NCI-H2227 (cell line): ENCODE measurements around the gene PRLH.
A peak's percentile ranks its signal among the peaks of the same experiment; 100 is the strongest.

Source experiments
- DNase-seq: peaks from one replicate; lab custom pipeline; 2025; ENCODE audit not compliant: unreplicated experiment; lab: John Stamatoyannopoulos, UW

Gene PRLH

DNA sequence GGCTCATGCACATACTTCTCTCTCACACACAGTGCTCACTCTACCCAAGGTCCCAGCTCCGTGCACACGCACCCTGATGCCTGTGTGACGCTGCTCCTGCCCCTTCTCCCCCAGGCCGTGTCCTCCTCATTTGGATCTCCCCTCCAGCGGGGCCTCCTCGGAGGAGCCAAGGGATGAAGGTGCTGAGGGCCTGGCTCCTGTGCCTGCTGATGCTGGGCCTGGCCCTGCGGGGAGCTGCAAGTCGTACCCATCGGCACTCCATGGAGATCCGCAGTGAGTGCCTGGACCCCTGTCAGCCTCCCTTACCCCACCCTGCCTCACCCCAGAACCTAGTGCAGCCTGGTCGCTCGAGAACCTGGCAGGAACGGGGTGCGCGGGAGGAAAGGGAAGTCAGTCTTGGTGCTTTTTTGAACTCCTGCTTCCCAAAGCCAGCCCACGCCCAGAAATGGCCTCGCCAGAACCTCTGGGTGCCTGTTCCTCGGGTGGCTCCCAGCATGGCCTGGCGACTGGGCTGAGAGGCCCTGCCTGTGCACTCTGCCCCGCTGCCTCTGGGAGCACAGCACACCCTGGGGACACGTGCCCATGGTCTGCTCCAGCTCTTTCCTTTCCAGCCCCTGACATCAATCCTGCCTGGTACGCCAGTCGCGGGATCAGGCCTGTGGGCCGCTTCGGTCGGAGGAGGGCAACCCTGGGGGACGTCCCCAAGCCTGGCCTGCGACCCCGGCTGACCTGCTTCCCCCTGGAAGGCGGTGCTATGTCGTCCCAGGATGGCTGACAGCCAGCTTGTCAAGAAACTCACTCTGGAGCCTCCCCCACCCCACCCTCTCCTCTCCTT, at the start of gene PRLH:
PRLH (plus strand) TSS at position 174 of the 835 bp plus-strand sequence; CDS start at position 174, 0 bp downstream.
- DNase-seq = no peak

DNA sequence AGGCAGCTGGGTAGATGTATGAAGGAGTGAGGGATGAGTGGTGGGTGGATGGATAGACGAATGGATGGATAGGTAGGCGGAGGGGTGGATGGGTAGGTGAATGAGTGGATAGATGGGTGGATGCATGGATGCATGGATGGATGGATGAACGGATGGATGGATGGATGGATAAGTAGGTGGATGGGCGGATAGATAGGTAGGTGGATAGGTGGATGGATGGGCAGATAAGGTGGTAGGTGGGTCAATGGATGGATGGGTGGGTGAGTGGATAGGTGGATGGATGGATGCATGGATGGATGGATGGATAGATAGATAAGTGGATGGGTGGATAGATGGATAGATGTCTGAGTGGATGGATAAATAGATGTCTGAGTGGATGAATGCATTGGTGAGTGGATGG, 49.2 kb upstream of the PRLH start:
- DNase-seq = no peak

DNA sequence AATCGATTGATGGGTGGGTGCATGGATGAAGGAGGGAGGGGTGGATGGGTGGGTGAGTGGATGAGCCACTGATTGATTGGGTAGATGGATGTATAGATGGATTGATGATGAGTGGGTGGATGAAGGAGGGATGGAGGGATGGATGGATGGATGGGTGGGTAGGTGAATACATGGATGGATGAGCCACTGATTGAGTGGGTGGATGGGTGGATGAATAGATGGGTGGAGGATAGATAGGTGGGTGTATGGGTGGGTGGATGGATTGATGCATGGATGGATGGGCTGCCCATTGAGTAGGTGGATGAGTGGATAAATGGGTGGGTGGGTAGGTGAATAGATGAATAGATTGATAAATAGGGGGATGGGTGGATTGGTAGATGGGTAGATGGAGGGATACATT, 48.4 kb upstream of the PRLH start:
- DNase-seq = no peak

- no peak for DNase-seq
Observed at GRCh38 chr2:237519506-237520245, 46.7 kb upstream of the PRLH start.

GRCh38 chr2:237520290-237520689, 46.1 kb upstream of the PRLH start:
- DNase-seq = no peak

GRCh38 chr2:237524631-237525030, 41.7 kb upstream of the PRLH start:
- no peak for DNase-seq

DNA sequence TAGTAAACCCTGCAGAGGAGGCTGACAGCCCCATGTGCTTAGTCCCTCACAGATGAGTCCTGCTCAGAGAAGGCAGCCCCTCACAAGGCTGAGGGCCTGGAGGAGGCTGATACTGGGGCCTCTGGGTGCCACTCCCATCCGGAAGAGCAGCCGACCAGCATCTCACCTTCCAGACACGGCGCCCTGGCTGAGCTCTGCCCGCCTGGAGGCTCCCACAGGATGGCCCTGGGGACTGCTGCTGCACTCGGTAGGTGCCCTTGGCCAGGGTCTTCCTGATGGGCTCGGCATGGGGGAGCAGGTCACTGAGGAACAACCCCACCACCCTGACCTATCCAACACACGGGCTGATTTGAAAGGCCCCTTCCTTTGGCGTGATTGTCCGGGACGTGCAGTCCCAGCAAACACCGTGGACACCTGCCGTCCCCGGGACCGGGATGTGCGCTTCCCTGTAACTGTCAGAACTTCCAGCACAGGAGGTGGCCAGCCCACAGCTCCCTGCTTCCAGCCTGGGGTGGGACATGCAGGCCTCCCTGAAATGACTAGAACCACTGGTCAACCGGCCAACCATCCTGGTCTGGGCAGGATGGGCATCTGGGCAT, 40.7 kb upstream of the PRLH start:
- no peak for DNase-seq

GRCh38 chr2:237527233-237527632, 39.1 kb upstream of the PRLH start:
- DNase-seq = no peak

- DNase-seq = no peak
Observed at GRCh38 chr2:237527766-237528165, 38.6 kb upstream of the PRLH start.

GRCh38 chr2:237529452-237530402, 36.6 kb upstream of the PRLH start:
- no peak for DNase-seq

DNA sequence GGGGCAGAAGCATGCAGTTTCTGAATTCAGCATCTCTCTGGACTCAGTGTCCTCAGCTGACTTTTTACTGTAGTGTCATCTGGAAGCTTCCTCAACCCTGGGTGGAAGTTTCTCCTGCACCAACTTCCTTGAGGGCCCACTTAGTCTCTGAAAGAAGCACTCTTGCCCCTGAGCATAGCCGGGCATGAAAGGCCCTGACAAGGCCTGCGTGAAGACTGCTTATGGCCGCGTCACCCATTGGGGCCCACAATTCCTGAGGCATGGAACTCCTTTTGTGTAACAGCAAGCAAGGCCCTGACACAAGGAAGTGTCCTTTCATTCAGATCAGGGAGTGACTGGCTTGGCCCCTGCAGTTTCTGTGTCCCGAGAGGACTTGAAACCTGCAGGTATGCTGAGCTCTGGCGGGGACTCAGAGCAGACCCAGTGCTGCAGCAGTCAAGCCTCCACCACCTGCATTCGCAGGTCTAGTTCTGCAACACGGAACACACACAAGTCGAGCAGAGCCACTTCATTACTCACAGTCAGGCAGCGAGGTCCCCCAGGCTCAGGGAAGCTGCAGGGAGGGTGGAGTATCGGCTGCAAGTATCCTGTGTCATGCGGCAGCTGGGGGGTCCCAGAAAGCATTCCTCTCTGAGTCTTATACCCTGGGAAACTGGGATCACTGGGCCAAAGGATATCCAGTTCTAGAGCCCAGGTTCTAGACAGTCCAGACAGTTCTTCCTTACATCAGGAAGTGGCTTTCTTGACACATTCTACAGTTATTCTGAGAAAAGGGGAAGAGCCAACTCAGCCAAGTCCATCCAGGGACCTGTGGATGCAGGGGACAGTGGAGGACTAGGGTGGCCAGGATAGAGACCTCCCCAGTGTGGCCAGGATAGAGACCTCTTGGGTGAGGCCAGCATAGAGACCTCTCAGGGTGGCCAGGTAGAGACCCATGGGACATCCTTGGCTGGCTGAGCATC, 35.6 kb upstream of the PRLH start:
- DNase-seq = no peak

- DNase-seq = no peak
Observed at GRCh38 chr2:237532160-237532559, 34.2 kb upstream of the PRLH start.

DNA sequence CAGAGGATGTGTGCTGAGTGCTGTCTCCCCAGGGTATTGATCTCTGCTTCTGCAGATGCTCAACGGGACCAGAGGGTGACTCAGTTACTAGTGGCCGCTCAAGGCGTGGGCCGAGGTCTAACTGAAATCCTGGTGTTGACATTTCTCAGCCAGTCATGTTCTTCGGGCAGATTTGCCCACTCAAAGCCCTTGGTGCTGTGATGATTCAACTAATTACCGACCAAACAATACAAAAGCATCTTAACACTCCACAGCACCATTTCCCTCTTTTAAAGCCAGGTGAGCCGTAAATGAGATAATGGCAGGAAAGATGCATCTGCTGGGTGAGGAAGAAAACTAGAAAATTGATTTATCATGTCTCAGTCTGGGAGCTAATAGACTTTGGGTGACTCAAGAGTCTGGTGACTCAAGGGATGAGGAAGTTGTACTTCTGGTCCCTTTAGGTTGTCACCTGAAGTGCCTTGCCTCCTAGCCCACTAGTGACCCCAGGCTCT, 32.7 kb upstream of the PRLH start:
- peak; percentile 36 for DNase-seq

DNA sequence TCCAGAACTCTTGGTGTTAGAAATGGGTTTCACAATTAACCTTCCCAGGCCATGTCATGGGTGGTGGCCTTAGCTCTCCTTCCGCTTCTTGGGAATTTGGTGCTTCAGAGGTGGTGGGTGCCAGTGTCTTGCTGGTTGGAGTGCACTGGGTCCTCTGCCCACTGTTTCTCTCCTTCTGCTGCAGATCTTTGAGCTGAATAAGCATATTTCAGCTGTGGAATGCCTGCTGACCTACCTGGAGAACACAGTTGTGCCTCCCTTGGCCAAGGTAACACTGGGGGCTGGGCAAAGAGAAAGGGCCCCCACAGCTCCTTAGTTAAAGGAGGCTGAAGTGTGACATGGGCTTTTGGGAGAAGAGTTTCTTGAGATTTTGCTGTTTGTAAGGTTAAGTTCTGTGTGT, 32.0 kb upstream of the PRLH start:
- DNase-seq = no peak

DNA sequence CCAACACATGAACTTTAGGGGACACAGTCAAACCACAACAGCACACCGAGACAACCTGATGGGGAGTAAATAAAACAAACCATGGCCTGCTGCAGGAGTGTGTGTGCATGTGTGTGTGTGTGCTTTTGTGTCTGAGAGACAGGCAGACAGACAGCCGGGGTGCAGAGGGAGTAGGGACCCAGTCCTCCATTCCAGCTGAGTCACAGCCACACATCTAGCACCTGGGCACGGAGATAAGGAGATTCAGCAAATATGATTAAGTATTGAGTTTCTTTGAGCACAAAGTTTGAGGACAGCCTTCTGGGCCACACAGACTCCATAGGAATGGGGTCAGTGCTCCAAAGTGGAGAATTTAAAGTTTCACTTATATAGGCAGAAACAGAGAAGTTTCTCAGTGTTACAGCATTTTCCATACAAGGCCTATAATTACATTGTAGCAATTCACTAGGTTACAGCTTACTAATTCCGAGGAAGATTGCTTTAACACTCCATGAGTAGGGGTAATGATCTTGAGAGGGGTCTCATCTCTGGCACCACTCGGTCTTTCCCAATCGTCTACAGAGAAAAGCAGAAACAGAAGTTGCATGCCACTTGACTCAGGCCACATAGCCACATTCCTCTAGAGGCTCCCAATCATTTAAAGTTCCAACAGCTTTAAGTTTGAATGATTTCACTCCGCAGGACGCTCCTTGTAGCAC, 30.8 kb upstream of the PRLH start:
- DNase-seq = no peak

DNA sequence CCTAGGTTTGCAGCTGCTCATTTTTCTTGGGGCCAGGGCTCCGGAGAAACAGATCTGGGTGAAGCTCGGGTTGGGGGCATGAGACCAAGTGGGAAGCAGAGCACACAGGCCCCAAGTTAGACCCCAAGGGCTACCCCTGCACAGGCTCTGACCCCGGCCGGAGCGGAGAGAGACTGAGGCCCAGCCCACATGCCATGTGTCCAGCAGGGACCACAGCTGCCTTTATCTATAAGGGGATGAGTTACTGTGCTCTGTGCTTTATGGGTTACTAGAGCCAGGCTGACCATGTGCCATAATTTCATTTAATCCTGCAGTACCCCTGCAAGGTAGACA, 30.3 kb upstream of the PRLH start:
- no peak for DNase-seq

GRCh38 chr2:237536617-237537016, 29.8 kb upstream of the PRLH start:
- no peak for DNase-seq

GRCh38 chr2:237538001-237538720, 28.2 kb upstream of the PRLH start:
- DNase-seq = no peak
